Right lobe of liver (tissue), 6 donors: Measurements from ENCODE around the gene SLC1A2. TPM values are rescaled to one million over a fixed set of nuclear protein-coding genes. Genes with fewer than 3 reads are reported as not detected.

Source experiments
- ATAC-seq, 4 donors: fragments of 200-7000 bp; cut with Tn5 transposase; one replicate each; pipeline ENCODE4 v1.9.1; 2020; ENCODE audit warnings: mild to moderate bottlenecking in 4 of 4, moderate library complexity in 4 of 4
- DNase-seq, 3 donors: peaks; one replicate each; pipeline ENCODE4 v3.0.0-alpha.2; 2020
- H3K27ac ChIP-seq, 3 donors: fragments of 200-600 bp; one replicate each; pipeline ENCODE4 v1.8.0; 2022
- H3K27me3 ChIP-seq, 2 donors: fragments of 200-600 bp; one replicate each; pipeline ENCODE4 v1.8.0; 2022
- H3K36me3 ChIP-seq, 4 donors: fragments of 200-600 bp; sonication (generic) in 1 of 4; one replicate each; pipeline versions ENCODE4 v1.5.1 to v1.8.0; 2017 to 2022; ENCODE audit warnings: control low read depth in 1 of 4
- H3K4me1 ChIP-seq, 4 donors: fragments of 200-600 bp; sonication (generic) in 1 of 4; one replicate each; pipeline versions ENCODE4 v1.5.1 to v1.8.0; 2017 to 2022; ENCODE audit warnings: control low read depth in 1 of 4
- H3K4me3 ChIP-seq, 3 donors: fragments of 200-600 bp; one replicate each; pipeline ENCODE4 v1.8.0; 2022
- H3K9me3 ChIP-seq, 4 donors: fragments of 200-600 bp; sonication (generic) in 1 of 4; one replicate each; pipeline versions ENCODE4 v1.5.1 to v1.8.0; 2017 to 2022; ENCODE audit warnings: control low read depth in 1 of 4
- CTCF ChIP-seq, 4 donors: fragments of 200-600 bp in 3 of 4; fragments of 450-650 bp in 1 of 4; IDR thresholded peaks; one replicate each; pipeline versions ENCODE4 v1.5.1 to v1.8.0; 2016 to 2022; ENCODE audit warnings: antibody characterized with exemption in 4 of 4, mild to moderate bottlenecking in 2 of 4
- POLR2A ChIP-seq: fragments of 450-650 bp; IDR thresholded peaks from one replicate; pipeline ENCODE4 v1.6.1; 2017; ENCODE audit warnings: antibody characterized with exemption, mild to moderate bottlenecking
- WGBS: methylation state at CpG from one replicate; pipeline ENCODE4 v1.1.6; 2018; ENCODE audit warnings: low coverage, low lambda C conversion rate; ENCODE audit not compliant: insufficient coverage; ENCODE audit errors: missing lambda C conversion rate; 5-methylcytosine and 5-hydroxymethylcytosine counted together
- intact Hi-C, 2 donors: fragments of 100-400 bp; cut with DNase I; formaldehyde crosslinking; loops; one replicate each; pipeline versions ENCODE4 v1.11.2 to v1.14.1; 2022
- total RNA-seq, 6 experiments: library from RNA; depleted of rRNA in 2 of 6; stranded (reverse); fragments of >200 nt in 2 of 6; fragmentation: NEBNext Ultra II Directional in 3 of 6; extraction: Animal tissue kit (Norgen Biotek cat#: 25700) in 3 of 6; gene quantifications; one replicate each; pipeline versions ENCODE4 v1.1.0 to v1.2.4, GENCODE V29; 2016 to 2023
- donor health status: DM: no; HTN: yes; CAD: no.
- donor health status: DM: no; HTN: no; CAD: no.
- donor health status: DM: no; HTN: no; CAD: no.
- donor health status: DM: no; HTN: yes; CAD: no.
- donor health status: DM: no; HTN: yes; CAD: no.

Gene SLC1A2
- total RNA-seq, 6 experiments from 2014 or later = 7.6 to 87.4 (median 13.3) TPM

- Histone ChIP-seq H3K4me1 (no peaks in the 10 kb centered on the region), H3K27ac (no peak overlapping the region), H3K36me3 (no peaks in the 10 kb centered on the region), H3K9me3 (no peaks in the 10 kb centered on the region), H3K27me3 (no peaks in the 10 kb centered on the region), H3K4me3 (no peak overlapping the region)
- no peak for ATAC-seq
- DNase-seq = no peak
- intact Hi-C loops = no loop called here
- 90% methylated on average over 2 of the region's 2 CpGs for WGBS
- TF ChIP-seq POLR2A (no peak), CTCF (IDR thresholded peaks at IDR 0.05) (no peak)
Observed at GRCh38 chr11:35436581-35437250, 17.4 kb upstream of the SLC1A2 start.

- no peak overlapping the region for H3K4me3 ChIP-seq
- ATAC-seq = no peak
- DNase-seq = no peak
- H3K9me3 ChIP-seq = no peaks in the 10 kb centered on the region
- no peak overlapping the region for H3K27ac ChIP-seq
- 51% methylated on average over 3 of the region's 3 CpGs for WGBS
- intact Hi-C loops = no loop called here
- TF ChIP-seq CTCF (IDR thresholded peaks at IDR 0.05) = no peak
- no peak for TF ChIP-seq POLR2A
- no peaks in the 10 kb centered on the region for H3K36me3 ChIP-seq
- no peaks in the 10 kb centered on the region for H3K4me1 ChIP-seq
- no peaks in the 10 kb centered on the region for H3K27me3 ChIP-seq
Observed at GRCh38 chr11:35433588-35433987, 14.2 kb upstream of the SLC1A2 start.

- DNase-seq (no peak), ATAC-seq (no peak)
- intact Hi-C loops = no loop called here
- no peak for TF ChIP-seq CTCF (IDR thresholded peaks at IDR 0.05)
- no peak for TF ChIP-seq POLR2A
- no peaks in the 10 kb centered on the region for H3K27me3 ChIP-seq
- no peaks in the 10 kb centered on the region for H3K36me3 ChIP-seq
- H3K27ac ChIP-seq = no peak overlapping the region
- H3K4me1 ChIP-seq = no peaks in the 10 kb centered on the region
- no peaks in the 10 kb centered on the region for H3K9me3 ChIP-seq
- 67% methylated on average over 3 of the region's 14 CpGs for WGBS
- H3K4me3 ChIP-seq = no peak overlapping the region
Observed at GRCh38 chr11:35432464-35432863, 13.1 kb upstream of the SLC1A2 start.

GRCh38 chr11:35427071-35427470, 7.7 kb upstream of the SLC1A2 start:
- Histone ChIP-seq H3K9me3 (no peaks in the 10 kb centered on the region), H3K27ac (no peak overlapping the region), H3K4me3 (no peak overlapping the region), H3K36me3 (no peaks in the 10 kb centered on the region), H3K4me1 (no peaks in the 10 kb centered on the region), H3K27me3 (no peaks in the 10 kb centered on the region)
- WGBS = 13% methylated on average over 3 of the region's 3 CpGs
- DNase-seq = no peak
- ATAC-seq = no peak
- TF ChIP-seq CTCF (IDR thresholded peaks at IDR 0.05) (no peak), POLR2A (no peak)
- intact Hi-C loops = no loop called here
